Aorta (tissue), 5 donors: Measurements from ENCODE around the gene YY1. TPM values are rescaled to one million over a fixed set of nuclear protein-coding genes. Genes with fewer than 3 reads are reported as not detected.

Experiments used
- ATAC-seq: fragments of 200-7000 bp; cut with Tn5 transposase; one replicate; pipeline ENCODE4 v1.9.1; 2022; ENCODE audit warnings: moderate library complexity; ENCODE audit not compliant: low FRiP score
- DNase-seq, 2 donors: peaks; one replicate each; pipeline ENCODE4 v3.0.0-alpha.2; 2020
- H3K27ac ChIP-seq, 2 donors: one replicate each; pipeline ENCODE4 v1.5.1; 2013; ENCODE audit warnings: low read length in 2 of 2, mild to moderate bottlenecking in 2 of 2, moderate library complexity in 2 of 2, control low read depth in 1 of 2, inconsistent platforms in 1 of 2, low read depth in 1 of 2
- H3K27me3 ChIP-seq, 2 donors: one replicate each; pipeline ENCODE4 v1.6.1; 2013; ENCODE audit warnings: control low read depth in 1 of 2, low read length in 1 of 2, mild to moderate bottlenecking in 1 of 2, moderate library complexity in 1 of 2; ENCODE audit not compliant: insufficient read depth in 2 of 2, control insufficient read depth in 1 of 2
- H3K36me3 ChIP-seq, 2 donors: one replicate each; pipeline ENCODE4 v1.6.1; 2013; ENCODE audit warnings: control low read depth in 1 of 2, low read length in 1 of 2, mild to moderate bottlenecking in 1 of 2; ENCODE audit not compliant: insufficient read depth in 2 of 2, control insufficient read depth in 1 of 2
- H3K4me1 ChIP-seq, 2 donors: one replicate each; pipeline ENCODE4 v1.6.1; 2013; ENCODE audit warnings: low read length in 2 of 2, control low read depth in 1 of 2, mild to moderate bottlenecking in 1 of 2, moderate library complexity in 1 of 2; ENCODE audit not compliant: insufficient read depth in 2 of 2, control insufficient read depth in 1 of 2
- H3K4me3 ChIP-seq, 2 donors: one replicate each; pipeline ENCODE4 v1.5.1; 2013; ENCODE audit warnings: low read length in 2 of 2, control low read depth in 1 of 2, mild to moderate bottlenecking in 1 of 2
- H3K9me3 ChIP-seq: one replicate; pipeline ENCODE4 v1.6.1; 2013; ENCODE audit warnings: mild to moderate bottlenecking, low read length; ENCODE audit not compliant: control insufficient read depth
- WGBS, 2 donors: extraction: QIAGEN DNeasy Blood & Tissue Kit; methylation state at CpG; one replicate each; pipeline ENCODE4 v1.1.7; 2013; 5-methylcytosine and 5-hydroxymethylcytosine counted together
- intact Hi-C, 2 donors: fragments of 100-400 bp; cut with DNase I; formaldehyde crosslinking; loops; one replicate each; pipeline versions ENCODE4 v1.14.2 to v1.15.0; 2022
- polyA plus RNA-seq, 2 donors: library from polyadenylated mRNA; stranded (reverse); fragments of 200-250 nt; gene quantifications; one replicate each; pipeline ENCODE4 v1.2.3, GENCODE V29; 2013
- total RNA-seq, 2 donors: library from RNA; stranded (reverse); fragmentation: NEBNext Ultra II Directional; extraction: Animal tissue kit (Norgen Biotek cat#: 25700); gene quantifications; one replicate each; pipeline ENCODE4 v1.2.1, GENCODE V29; 2021
- donor health status: healthy with polysubstance abuse.
- donor health status: Bipolar disorder and iron deficiency.
- donor health status: DM: no; HTN: no; CAD: no.
- donor health status: DM: no; HTN: no; CAD: no.
- donor health status: DM: yes; HTN: yes; CAD: no.

Gene YY1
- total and polyA plus RNA-seq, 4 donors, result 23.1 to 57.3 (median 41.0) TPM

GRCh38 chr14:100314724-100315123, 75.8 kb downstream of the YY1 start:
- Histone ChIP-seq H3K4me3 (no peak overlapping the region), H3K27ac (no peak overlapping the region), H3K36me3 (no peaks in the 10 kb centered on the region), H3K9me3 (no peaks in the 10 kb centered on the region), H3K27me3 (no peaks in the 10 kb centered on the region), H3K4me1 (no peaks in the 10 kb centered on the region)
- no peak for ATAC-seq
- intact Hi-C loops, result no loop called here
- no peak for DNase-seq
- WGBS, 2 donors, result 79 to 88% methylated on average over 6 of the region's 6 CpGs

- intact Hi-C loops, result no loop called here
- ATAC-seq, result no peak
- no peak overlapping the region for H3K4me3 ChIP-seq
- DNase-seq, result no peak
- H3K9me3 ChIP-seq, result no peaks in the 10 kb centered on the region
- H3K4me1 ChIP-seq, result no peaks in the 10 kb centered on the region
- no peaks in the 10 kb centered on the region for H3K36me3 ChIP-seq
- 83 to 87% methylated on average over 6 of the region's 6 CpGs for WGBS, 2 donors
- no peak overlapping the region for H3K27ac ChIP-seq
- no peaks in the 10 kb centered on the region for H3K27me3 ChIP-seq
Measured at GRCh38 chr14:100317389-100317788, 78.4 kb downstream of the YY1 start.

- Histone ChIP-seq H3K36me3 (no peaks in the 10 kb centered on the region), H3K27ac (no peak overlapping the region), H3K4me3 (no peak overlapping the region), H3K4me1 (no peaks in the 10 kb centered on the region), H3K9me3 (no peaks in the 10 kb centered on the region), H3K27me3 (no peaks in the 10 kb centered on the region)
- intact Hi-C loops, result loop anchor here in 1 of 2 donors (1.0 kb wide), 1 partner anchor 33 kb away; no protein-coding TSS in a partner anchor
- ATAC-seq, result peak; percentile 93
- WGBS, 2 donors, result 24 to 25% methylated on average over 40 of the region's 40 CpGs
- DNase-seq, result peak; percentile 88 to 94
Measured at GRCh38 chr14:100317912-100318808, 79.2 kb downstream of the YY1 start.

- 93 to 97% methylated on average over 11 to 12 of the region's 12 CpGs for WGBS, 2 donors
- intact Hi-C loops, result no loop called here
Measured at GRCh38 chr14:100320157-100320856, 81.4 kb downstream of the YY1 start.

GRCh38 chr14:100321473-100322137, 82.7 kb downstream of the YY1 start:
- H3K27me3 ChIP-seq, result no peaks in the 10 kb centered on the region
- H3K36me3 ChIP-seq, result no peaks in the 10 kb centered on the region
- no peak for ATAC-seq
- 75 to 77% methylated on average over 9 of the region's 9 CpGs for WGBS, 2 donors
- H3K27ac ChIP-seq, result no peak overlapping the region
- no peaks in the 10 kb centered on the region for H3K9me3 ChIP-seq
- intact Hi-C loops, result no loop called here
- DNase-seq, result no peak
- H3K4me3 ChIP-seq, result no peak overlapping the region
- no peaks in the 10 kb centered on the region for H3K4me1 ChIP-seq

More at GRCh38 chr14:100320157-100320856, 81.4 kb downstream of the YY1 start:
- H3K4me3 ChIP-seq, result no peak overlapping the region
- no peaks in the 10 kb centered on the region for H3K36me3 ChIP-seq
- no peak overlapping the region for H3K27ac ChIP-seq
- no peaks in the 10 kb centered on the region for H3K27me3 ChIP-seq
- H3K4me1 ChIP-seq, result no peaks in the 10 kb centered on the region
- H3K9me3 ChIP-seq, result no peaks in the 10 kb centered on the region
- DNase-seq, result no peak
- ATAC-seq, result no peak

- H3K9me3 ChIP-seq, result no peaks in the 10 kb centered on the region
- WGBS, 2 donors, result 93 to 94% methylated on average over 15 of the region's 15 CpGs
- H3K4me1 ChIP-seq, result no peaks in the 10 kb centered on the region
- DNase-seq (no peak), ATAC-seq (no peak)
- no peaks in the 10 kb centered on the region for H3K27me3 ChIP-seq
- intact Hi-C loops, result no loop called here
- H3K4me3 ChIP-seq, result no peak overlapping the region
- no peak overlapping the region for H3K27ac ChIP-seq
- no peaks in the 10 kb centered on the region for H3K36me3 ChIP-seq
Measured at GRCh38 chr14:100322138-100322957, 83.4 kb downstream of the YY1 start.

GRCh38 chr14:100323121-100323941, 84.4 kb downstream of the YY1 start, which contains the start of gene SLC25A47:
Gene SLC25A47, plus strand, starts transcription at chr14:100323339. Its CDS starts 76 bp downstream, at chr14:100323415.
- ATAC-seq (no peak), DNase-seq (no peak)
- 95% methylated on average over 15 to 16 of the region's 16 CpGs for WGBS, 2 donors

More at GRCh38 chr14:100323121-100323941, 84.4 kb downstream of the YY1 start, which contains the start of gene SLC25A47:
- intact Hi-C loops, result no loop called here
- Histone ChIP-seq H3K9me3 (no peaks in the 10 kb centered on the region), H3K4me1 (no peaks in the 10 kb centered on the region), H3K4me3 (no peak within 1 kb of the TSS), H3K36me3 (no peaks in the 10 kb centered on the region), H3K27me3 (no peaks in the 10 kb centered on the region), H3K27ac (no peak within 1 kb of the TSS)
